Gastrocnemius medialis (tissue), 4 donors: ENCODE measurements around the gene KMT5C.

Experiments
- CTCF ChIP-seq, 5 experiments: fragments of 450-650 bp in 3 of 5; fragments of 200-600 bp in 2 of 5; sonication (generic) in 2 of 5; IDR thresholded peaks in 4 of 5; conservative IDR thresholded peaks in 1 of 5; 1 replicate in 4 of 5; 2 replicates in 1 of 5; pipeline ENCODE4 v1.5.1; 2016 to 2019; ENCODE audit warnings: antibody characterized with exemption in 5 of 5, mild to moderate bottlenecking in 3 of 5, moderate library complexity in 3 of 5
- POLR2A ChIP-seq, 2 donors: fragments of 450-650 bp; IDR thresholded peaks; one replicate each; pipeline ENCODE4 v1.6.1; 2017; ENCODE audit warnings: antibody characterized with exemption in 2 of 2, mild to moderate bottlenecking in 2 of 2, moderate library complexity in 2 of 2

GRCh38 chr19:55365245-55365644 lies 25.6 kb downstream of the KMT5C start:
- no peak for TF ChIP-seq CTCF (IDR thresholded peaks at IDR 0.05 in 4 of 5, conservative IDR thresholded peaks at IDR 0.05 in 1 of 5)
- no peak for TF ChIP-seq POLR2A (IDR thresholded peaks at IDR 0.05)
